DMS153 treated with DMSO at 0.1 percent for 48 hours (cell line): ENCODE measurements around the gene ADAMTSL1.

Experiments used
- DNase-seq: peaks from one replicate; lab custom pipeline; 2025; ENCODE audit not compliant: unreplicated experiment; lab: John Stamatoyannopoulos, UW

Gene ADAMTSL1

DNA sequence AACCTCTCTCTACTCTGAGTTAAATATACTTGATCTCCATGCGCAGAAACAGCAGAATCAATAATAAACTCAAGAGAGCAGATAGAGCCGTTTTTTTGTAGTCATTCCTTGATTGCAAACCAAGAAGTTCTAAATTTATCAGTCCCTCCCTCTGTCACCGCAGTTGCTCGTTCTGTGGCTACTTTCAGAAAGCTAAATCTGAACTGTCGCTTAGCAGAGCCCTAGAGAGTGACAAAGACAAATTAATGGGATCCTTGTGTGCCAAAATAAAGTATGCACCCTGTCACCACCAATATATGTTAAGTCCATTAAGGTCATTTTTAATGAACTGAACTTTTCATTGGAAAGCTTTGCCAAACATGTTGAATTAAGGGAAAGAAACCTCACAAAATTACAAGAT, 218.3 kb downstream of the ADAMTSL1 start:
- no peak for DNase-seq

DNA sequence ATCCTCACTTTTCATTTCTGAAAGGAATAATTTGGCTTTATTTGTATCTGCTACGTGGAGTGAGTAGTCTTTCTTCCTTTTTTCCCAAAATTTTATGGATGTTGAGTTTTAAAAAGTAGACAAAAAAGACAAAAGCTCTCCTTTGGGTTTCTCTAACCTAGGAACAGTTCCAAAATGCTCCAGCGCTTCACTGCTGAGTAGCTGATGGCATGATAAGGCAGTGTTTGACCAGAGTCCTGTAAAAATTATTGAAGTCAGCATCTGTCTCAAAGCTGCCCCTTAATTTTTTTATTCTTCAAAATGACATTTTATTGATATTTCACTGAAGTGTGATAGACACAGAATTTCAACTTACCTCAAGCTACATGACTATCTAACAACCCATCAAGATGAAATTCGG, 219.0 kb downstream of the ADAMTSL1 start:
- no peak for DNase-seq

DNA sequence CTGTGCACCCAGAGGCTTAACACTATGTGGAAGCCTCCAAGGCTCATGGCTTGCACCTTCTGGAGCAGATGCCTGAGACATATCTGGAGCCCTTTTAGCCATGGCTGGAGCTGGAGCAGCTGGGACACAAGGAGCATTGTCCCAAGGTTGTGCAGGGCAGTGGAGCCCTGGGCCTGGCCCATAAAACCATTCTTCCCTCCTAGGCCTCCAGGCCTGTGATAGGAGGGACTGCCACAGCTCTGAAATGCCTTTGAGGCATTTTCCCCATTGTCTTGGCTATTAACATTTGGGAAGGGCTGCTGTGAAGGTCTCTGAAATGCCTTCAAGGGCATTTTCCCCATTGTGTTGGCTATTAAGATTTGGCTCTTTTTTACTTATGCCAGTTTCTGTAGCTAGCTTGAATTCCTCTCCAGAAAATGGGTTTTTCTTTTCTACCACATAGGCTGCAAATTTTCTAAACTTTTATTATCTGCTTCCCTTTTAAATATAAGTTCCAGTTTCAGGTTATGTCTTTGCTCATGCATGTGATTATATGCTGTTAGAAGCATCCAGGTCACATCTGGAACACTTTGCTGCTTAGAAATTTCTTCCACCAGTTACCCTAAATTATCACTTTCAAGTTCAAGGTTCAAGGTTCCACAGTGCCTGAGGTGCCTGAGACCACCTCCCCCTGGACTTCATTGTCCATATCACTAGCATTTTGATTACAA, 221.2 kb downstream of the ADAMTSL1 start:
- no peak for DNase-seq

DNA sequence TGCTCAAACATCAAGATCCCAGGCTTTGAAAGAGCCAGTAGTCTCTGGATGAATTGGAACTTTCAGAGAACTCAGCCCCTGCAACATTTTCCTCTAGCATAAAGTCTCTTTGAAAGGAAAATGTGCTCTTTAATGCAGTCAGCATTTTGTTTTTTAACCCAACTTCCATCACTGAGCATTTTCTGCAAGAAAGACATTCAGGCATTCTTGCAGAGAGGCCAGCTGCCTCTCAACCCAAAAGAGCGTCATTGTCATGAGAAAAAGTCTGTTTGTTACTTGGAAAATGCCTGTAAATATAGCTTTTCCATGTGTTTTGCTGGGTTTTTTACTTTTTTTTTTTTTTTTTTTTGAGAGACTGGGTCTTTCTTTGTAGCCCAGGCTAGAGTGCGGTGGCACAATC, 225.0 kb downstream of the ADAMTSL1 start:
- no peak for DNase-seq

DNA sequence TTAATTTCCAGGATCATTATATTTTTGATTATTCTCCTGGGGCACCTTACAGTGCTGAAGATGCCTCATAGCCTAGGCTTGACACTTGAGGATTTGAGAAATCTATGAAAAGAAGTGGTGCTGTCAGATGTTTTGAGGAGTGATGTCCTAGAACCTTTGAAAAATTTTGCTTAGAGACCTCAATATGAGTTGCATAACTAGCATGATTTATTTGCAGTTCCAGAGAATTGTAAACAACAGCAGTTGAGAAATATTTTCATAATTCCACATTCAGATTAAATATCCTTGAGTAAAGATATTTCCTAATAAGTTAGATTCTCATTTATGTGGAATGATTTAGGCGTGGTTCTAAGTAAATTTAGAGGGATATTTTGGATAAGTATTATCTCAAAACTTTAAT, 225.8 kb downstream of the ADAMTSL1 start:
- no peak for DNase-seq

DNA sequence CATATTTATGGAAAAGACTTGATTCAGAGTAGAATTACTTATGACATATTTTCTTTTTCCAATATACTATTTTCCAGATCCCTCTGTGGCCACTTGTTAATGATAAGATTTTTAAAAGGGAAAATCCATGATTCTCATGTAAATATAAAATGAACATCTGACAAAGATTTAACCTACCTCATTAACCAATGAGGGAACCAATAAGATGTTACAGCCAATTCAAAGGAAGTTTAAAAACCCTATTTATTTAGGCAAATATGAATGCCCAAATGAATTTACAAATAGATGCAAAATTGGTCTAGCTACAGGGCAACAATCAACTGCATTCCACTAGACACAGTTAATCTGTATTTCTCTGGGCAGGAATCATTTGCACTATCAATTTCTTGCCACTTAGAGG, 226.8 kb downstream of the ADAMTSL1 start:
- DNase-seq, result no peak

DNA sequence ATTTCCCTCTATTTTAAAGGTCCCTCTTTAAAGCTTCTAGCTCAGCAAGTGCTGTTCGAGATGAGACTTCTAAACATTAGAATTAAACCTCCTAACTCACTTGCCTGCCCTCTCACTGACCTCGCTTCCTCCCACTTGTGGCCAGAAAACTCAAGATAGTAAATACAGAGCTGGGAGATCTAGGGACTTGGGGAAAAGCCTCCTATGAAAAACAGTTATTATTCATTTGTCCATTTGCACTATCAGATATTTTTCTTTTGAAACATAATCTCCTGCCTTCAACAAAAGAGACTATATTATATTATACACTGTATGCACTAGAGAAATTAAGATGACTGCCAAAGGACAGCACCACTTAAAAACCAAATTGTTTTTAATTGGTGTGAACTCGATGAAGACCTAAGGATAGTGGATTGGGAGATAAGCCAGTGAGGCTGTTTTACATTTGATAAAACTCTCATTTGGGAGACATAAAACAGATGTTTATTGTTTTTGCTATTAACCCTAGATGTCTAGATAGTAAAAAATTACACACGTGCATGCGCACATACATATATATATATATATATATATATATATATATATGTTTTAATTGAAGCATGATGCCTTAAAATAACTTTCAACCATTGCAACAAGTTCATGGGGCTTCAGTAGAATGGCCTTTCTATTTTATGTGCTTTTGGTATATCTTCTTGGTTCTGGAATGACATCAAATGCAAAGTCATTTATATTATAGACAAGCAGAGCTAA, 229.4 kb downstream of the ADAMTSL1 start:
- no peak for DNase-seq

DNA sequence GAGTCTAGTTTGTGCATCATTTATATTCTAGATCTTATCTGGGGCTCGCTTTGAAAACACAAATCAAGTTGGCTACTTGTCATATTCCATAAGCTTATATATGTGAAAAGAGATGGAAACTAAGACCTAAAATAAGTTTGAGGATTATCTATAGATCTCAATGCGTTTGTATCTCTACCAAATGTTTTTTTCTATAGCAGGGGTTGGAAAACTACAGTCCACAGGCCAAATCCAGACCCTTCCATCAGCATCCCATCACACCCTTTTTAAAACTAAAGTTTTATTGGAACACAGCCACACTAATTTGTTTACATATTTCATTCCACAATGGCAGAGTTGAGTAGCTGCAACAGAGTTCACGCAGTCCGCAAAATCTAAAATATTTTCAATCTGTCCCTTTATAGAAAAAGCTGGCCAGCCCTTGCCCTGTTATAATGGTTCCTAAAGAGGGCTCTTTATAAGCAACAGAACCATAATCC, 230.0 kb downstream of the ADAMTSL1 start:
- no peak for DNase-seq

DNA sequence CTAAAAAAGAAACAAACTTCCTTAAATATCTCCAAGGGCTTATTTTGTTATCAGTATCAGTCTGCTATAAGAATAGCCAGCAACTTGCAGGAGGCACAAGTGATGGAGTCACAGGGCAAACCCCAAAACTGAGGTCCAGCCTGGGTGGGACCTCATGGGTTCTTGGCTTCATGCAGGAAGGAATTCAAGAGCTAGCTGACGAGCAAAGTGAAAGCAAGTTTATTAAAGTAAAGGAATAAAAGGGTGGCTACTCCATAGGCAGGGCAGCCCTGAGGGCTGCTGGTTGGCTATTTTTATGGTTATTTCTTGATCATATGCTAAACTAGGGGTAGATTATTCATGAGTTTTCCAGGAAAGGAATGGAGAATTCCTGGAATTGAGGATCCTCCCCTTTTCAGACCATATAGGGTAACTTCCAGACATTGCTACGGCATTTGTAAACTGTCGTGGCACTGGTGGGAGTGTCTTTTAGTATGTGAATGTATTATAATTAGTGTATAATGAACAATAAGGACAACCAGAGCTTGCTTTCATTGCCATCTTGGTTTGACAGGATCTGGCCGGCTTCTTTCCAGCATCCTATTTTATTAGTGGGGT, 231.9 kb downstream of the ADAMTSL1 start:
- DNase-seq, result no peak

DNA sequence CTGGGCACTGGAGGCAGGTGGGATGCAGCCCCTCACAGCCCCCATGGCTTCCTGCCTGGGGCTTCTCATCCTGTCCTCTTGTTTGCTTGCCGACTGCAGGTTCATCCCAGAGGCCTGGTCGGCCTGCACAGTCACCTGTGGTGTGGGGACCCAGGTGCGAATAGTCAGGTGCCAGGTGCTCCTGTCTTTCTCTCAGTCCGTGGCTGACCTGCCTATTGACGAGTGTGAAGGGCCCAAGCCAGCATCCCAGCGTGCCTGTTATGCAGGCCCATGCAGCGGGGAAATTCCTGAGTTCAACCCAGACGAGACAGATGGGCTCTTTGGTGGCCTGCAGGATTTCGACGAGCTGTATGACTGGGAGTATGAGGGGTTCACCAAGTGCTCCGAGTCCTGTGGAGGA, 232.7 kb downstream of the ADAMTSL1 start:
- no peak for DNase-seq

DNA sequence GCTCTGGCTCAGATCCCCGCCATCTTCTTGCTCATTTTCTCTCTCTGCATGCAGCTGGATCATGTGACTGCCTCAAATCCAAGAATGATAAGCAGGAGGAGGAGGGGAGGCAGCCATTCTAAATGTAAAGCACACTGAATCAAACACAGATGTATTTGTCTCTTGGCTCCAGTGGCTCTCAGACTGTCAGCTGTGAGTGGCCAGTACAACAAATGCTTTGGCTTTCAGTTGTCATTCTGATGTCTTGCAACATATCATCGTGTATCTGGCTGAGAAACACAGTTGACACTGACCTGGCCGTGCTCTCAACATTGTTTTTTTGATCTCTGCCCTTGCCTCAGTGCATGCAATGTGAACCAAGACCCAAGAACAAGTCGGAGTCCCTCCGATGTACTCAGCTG, 233.1 kb downstream of the ADAMTSL1 start:
- no peak for DNase-seq

DNA sequence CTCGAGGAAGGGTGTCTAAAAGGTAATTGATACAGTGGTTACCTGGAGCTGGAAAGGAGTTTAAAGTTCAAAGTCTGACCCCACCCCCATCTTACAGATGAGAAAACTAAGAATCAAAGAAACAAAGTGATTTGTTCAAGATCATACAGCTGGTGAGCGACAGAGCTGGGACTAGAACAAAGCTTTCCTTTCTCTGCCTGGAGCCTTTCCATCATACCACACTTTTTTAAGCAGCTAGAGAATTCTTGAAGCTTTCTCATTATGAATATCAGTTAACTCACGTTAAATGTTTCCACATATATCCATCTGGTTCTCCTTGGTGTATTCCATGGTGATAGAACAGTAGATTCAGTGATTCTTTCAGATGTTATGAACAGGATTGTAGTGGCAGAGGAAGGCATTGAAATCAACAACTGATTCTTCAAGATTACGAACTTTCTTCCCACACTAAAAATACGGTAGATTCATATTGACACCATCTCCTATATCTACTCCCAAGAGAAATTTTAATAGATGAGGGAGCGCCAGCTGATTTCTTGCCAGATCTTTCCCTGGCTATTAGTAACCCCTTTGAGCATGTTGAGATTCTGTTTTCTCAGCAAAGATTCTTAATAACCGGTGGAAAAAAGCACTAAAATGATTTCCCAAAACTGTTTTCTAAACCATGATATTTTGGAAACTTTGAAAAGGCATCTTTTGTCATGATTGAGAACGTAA, 233.7 kb downstream of the ADAMTSL1 start:
- no peak for DNase-seq

DNA sequence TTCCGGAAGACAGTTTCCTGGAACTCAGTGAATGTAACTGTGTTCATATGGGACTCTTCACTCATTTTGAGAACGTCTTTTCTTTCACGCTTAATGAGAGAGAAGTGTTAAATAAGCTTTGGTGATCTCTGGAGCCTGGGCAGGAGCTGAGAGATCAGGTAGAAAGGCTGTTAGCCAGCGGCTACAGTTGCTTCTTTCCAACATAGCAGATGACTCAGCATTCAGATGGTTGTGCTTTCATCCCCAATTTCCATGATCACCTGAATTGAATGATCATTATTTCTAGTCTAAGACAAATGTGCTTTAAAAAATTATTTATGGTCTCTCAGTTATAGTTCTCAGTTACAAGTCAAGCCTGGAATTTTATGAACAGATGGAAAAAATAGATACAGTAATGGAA, 234.5 kb downstream of the ADAMTSL1 start:
- DNase-seq, result no peak

DNA sequence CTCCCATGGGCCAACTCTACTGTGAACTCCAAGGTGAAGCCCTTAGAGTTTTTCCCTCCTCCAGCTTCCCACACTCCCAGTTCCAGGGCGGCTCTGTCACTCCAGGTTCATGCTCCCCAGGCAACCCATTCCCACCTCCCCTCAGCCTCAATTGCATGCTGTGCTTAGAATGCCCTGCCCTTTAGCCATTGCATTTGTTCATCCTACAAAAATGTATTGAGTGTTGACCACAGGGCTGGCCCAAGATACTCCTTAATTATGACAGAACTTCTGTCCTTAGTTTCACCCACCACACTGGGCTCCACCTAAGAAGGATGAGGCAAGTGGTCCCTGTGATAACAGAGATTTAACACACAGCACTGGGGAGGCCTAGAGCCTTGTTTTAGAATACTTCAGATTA, 236.1 kb downstream of the ADAMTSL1 start:
- no peak for DNase-seq

DNA sequence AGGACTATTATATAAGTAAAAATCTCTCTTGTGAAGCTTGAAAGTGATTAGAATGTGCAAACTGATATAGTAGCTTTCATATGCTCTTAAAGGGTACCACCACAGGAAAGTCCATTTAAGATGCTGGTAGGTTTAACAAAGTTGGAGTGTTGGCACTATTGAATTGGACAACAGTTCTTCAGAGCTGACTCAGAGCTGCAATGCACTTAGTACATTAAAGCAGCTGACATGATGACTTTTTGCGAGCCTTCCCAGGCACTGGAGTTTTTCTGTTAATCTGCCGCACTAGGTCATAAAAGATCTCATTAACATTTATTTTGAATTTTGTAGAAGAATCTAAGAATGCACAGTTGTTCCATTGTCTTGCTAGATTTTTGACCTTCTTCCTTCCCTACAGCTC, 243.8 kb downstream of the ADAMTSL1 start:
- no peak for DNase-seq

DNA sequence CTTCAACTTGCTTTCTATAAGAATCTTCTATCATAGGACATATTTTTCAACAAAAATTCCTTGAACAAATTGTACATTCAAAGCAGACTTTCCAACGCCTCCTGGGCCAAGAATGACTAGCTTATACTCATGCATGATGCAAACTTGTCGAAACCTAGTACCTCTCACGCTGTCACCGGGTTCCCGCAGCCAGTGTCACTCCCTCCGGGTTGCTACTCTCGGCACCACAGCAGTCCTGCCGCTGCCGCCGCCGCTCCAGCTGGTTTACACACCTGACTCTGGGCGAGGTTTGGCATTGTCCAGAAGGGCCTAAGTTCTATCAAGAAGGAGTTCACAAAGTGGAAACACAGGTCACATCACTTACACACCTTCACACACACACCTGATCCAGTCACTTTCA, 244.4 kb downstream of the ADAMTSL1 start:
- no peak for DNase-seq

DNA sequence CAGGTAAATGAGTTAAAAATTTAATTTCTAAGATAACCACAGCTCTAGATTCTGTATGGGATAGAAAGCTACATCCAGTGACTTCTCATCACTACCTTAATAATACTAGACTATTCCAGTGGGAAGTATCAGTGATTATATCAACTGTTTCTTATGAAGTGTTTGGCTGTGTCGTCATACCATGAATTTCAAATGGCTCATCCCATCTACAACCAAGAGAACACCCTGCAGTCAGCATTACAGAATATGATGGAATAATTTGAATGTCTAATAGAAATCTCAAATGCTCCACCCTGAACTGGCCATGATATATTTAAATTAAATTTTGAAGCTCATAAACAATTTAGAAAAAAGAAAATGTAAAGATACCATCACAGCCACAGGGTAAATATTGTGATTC, 245.0 kb downstream of the ADAMTSL1 start:
- no peak for DNase-seq

DNA sequence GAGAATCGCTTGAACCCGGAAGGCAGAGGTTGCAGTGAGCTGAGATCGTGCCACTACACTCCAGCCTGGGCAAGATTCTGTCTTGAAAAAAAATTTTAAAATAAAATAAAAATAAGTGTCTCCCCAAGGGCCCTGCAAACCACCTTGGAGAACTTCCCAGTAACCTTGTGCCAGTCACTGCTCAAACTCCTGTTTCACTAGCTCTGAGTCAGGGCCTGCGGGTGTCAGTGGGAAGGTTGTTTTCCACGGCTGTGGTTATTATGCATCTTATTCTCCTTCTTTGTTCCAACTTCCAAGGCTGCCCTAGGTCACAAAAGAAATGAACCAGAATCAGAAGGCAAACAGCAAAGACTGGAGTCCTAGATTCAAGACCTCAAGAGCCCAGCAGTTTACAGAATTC, 246.7 kb downstream of the ADAMTSL1 start:
- DNase-seq, result no peak

DNA sequence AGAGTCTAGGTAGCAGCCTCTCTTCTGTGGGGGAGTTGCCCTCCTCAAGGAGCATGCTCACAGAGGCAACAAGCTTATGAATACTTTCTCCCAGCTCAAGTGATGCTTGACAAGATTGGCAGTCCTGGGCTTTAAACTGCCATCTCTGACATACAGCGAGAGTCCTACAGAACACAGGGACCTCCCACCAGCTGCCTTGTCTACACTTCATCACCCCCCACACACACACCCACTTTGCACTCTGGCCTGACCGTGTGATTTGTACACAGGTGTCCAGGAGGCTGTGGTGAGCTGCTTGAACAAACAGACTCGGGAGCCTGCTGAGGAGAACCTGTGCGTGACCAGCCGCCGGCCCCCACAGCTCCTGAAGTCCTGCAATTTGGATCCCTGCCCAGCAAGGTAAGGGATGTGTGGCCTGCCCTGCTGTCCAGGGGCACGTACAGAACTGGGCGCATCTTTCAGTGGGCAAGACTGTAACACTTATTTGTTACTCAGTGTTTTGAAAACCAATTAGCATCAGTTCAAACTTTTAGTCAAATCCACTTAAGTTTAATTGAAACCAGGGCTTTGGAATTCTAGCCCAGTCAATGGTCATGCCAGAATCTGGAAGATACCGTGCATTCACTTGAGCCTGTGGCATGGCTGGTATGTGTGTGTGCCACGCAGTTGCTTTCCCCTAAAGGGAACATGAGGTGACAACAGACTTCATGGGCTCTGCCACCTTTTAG, 247.5 kb downstream of the ADAMTSL1 start:
- no peak for DNase-seq

DNA sequence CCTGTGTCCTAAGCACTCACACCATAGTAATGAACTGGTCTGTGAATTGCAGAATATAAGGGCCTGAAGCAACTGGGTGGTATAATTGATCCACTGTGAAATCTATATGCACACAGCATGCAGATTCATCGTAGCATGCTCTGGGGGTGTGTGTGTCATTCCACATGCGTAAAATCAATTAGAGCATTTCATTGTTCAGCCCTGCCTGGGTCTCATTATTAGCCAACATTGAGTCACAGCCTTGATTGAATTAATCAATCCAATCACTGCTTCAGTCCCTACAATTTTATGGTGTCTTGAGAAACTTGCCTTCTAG, 248.0 kb downstream of the ADAMTSL1 start:
- DNase-seq, result no peak

DNA sequence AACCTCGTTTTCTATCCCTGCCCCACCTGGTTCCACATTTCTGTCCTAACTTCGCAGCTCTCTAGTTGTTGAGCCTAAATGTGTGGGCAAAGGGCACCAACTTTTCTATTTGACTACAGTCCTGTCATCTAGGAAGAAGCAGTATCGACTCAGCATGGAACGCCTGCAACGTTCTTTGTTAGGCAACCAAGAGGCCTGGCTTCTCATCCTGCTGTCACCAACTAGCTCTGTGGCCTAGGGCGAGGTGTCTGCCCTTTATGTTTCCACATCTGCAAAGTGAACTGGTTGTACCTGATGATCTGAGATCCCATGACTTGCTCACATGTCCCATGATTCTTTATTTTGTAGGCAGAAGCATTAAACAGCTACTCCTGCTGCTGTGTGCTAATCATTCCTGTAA, 248.9 kb downstream of the ADAMTSL1 start:
- DNase-seq, result no peak
